Measurements from ENCODE around the gene CD47. TPM values are rescaled to one million over a fixed set of nuclear protein-coding genes. Genes with fewer than 3 reads are reported as not detected.

CD47 gene
- total and polyA plus RNA-seq, 2 of the 4 experiments (the other 2 are of a cell fraction), result 45.9 to 52.0 TPM

GRCh38 chr3:108047987-108048386 lies 42.8 kb downstream of the CD47 start:
- no peak overlapping the region for H2BK15ac ChIP-seq (ENCODE audit: low read depth, low read length)
- no peak overlapping the region for H2BK5ac ChIP-seq (ENCODE audit: low read depth, low read length, poor library complexity, severe bottlenecking)
- no peak overlapping the region for H2AK9ac ChIP-seq (replicated peaks; ENCODE audit: low read depth, low read length, poor library complexity)
- TF ChIP-seq CEBPB (IDR thresholded peaks at IDR 0.05; ENCODE audit: low read depth, low read length) (no peak), MAZ (IDR thresholded peaks at IDR 0.05; ENCODE audit: borderline replicate concordance, low read depth, low read length) (no peak), RCOR1 (IDR thresholded peaks at IDR 0.05; ENCODE audit: insufficient replicate concordance, low read length) (no peak), FOS (IDR thresholded peaks at IDR 0.05; ENCODE audit: low read depth, low read length) (no peak), SMC3 (IDR thresholded peaks at IDR 0.05; ENCODE audit: low read depth, low read length) (no peak), NFE2L2 (IDR thresholded peaks at IDR 0.05; ENCODE audit: low read depth, low read length) (no peak), RAD21 (IDR thresholded peaks at IDR 0.05; ENCODE audit: low read length) (no peak)
- TF ChIP-seq, protein P1, sequence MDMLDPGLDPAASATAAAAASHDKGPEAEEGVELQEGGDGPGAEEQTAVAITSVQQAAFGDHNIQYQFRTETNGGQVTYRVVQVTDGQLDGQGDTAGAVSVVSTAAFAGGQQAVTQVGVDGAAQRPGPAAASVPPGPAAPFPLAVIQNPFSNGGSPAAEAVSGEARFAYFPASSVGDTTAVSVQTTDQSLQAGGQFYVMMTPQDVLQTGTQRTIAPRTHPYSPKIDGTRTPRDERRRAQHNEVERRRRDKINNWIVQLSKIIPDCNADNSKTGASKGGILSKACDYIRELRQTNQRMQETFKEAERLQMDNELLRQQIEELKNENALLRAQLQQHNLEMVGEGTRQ (IDR thresholded peaks at IDR 0.05; ENCODE audit: low read depth, low read length), result no peak
- TF ChIP-seq, protein P2, sequence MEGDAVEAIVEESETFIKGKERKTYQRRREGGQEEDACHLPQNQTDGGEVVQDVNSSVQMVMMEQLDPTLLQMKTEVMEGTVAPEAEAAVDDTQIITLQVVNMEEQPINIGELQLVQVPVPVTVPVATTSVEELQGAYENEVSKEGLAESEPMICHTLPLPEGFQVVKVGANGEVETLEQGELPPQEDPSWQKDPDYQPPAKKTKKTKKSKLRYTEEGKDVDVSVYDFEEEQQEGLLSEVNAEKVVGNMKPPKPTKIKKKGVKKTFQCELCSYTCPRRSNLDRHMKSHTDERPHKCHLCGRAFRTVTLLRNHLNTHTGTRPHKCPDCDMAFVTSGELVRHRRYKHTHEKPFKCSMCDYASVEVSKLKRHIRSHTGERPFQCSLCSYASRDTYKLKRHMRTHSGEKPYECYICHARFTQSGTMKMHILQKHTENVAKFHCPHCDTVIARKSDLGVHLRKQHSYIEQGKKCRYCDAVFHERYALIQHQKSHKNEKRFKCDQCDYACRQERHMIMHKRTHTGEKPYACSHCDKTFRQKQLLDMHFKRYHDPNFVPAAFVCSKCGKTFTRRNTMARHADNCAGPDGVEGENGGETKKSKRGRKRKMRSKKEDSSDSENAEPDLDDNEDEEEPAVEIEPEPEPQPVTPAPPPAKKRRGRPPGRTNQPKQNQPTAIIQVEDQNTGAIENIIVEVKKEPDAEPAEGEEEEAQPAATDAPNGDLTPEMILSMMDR (conservative IDR thresholded peaks at IDR 0.05; ENCODE audit: low read depth, low read length), result no peak
- H2BK120ac ChIP-seq (ENCODE audit: low read depth, low read length), result no peak overlapping the region
- BruUV-seq (replicated peaks), result no TSS peak
- dilution Hi-C loops (cut with HindIII; ENCODE audit: low sequenced_read_pairs, unreplicated experiment) (no loop called here), intact Hi-C loops (cut with micrococcal nuclease) (no loop called here), in situ Hi-C loops (cut with MboI; ENCODE audit: low sequenced_read_pairs) (no loop called here)
- no peak overlapping the region for H3K4me2 ChIP-seq (ENCODE audit: low read depth, low read length)
- H3K9ac ChIP-seq (ENCODE audit: low read depth, low read length), result no peak overlapping the region
- CTCF ChIA-PET, result no interaction called here
- no peak overlapping the region for H3K56ac ChIP-seq (ENCODE audit: extremely low read depth, insufficient read depth, low read length)
- no peak overlapping the region for H3K4ac ChIP-seq (ENCODE audit: low read depth, low read length)
- no peak overlapping the region for H3K4me3 ChIP-seq (ENCODE audit: insufficient read depth, low read depth, low read length)
- no peak overlapping the region for H4K8ac ChIP-seq (ENCODE audit: low read depth in 2 of 2, low read length in 2 of 2)
- POLR2A ChIA-PET (ENCODE audit: unreplicated experiment), result no interaction called here
- H2BK20ac ChIP-seq (ENCODE audit: low read depth, low read length), result no peak overlapping the region
- H3K14ac ChIP-seq (replicated peaks; ENCODE audit: low read depth, low read length), result no peak overlapping the region
- H4K91ac ChIP-seq (ENCODE audit: insufficient read depth, low read depth, low read length), result no peak overlapping the region
- H3K27ac ChIP-seq (ENCODE audit: insufficient read depth, low read length), result no peak overlapping the region
- 0 out of 2 replicates have a peak, but pooled peaks cover 8% of the 10 kb centered on the region for H3K9me1 ChIP-seq (ENCODE audit: insufficient read depth, low read length)
- H2AFZ ChIP-seq (replicated peaks; ENCODE audit: low read length, poor library complexity), result no peak overlapping the region
- H3K36me3 ChIP-seq (ENCODE audit: control insufficient read depth, insufficient read depth, low read length), result peaks cover 16% of the 10 kb centered on the region
- ATAC-seq (ENCODE audit: low read depth) (no peak), DNase-seq (no peak)
- H3K79me1 ChIP-seq (ENCODE audit: low read depth in 1 of 2, low read length in 2 of 2), result peaks cover 2 to 21% of the 10 kb centered on the region in 2 experiments
- no peaks in the 10 kb centered on the region for H4K20me1 ChIP-seq (ENCODE audit: insufficient read depth, low read length)
- H2AK5ac ChIP-seq (ENCODE audit: low read depth, low read length), result no peak overlapping the region
- H3K27me3 ChIP-seq (ENCODE audit: control insufficient read depth, insufficient read depth, low read length), result no peaks in the 10 kb centered on the region
- H3K23ac ChIP-seq (ENCODE audit: low read depth, low read length), result no peak overlapping the region
- H3K18ac ChIP-seq (ENCODE audit: low read depth, low read length), result no peak overlapping the region
- no CpG with 5 or more reads among the region's 1 CpG for WGBS, 2 experiments (ENCODE audit: extremely low coverage in 2 of 2, insufficient read length in 1 of 2)
- H4K5ac ChIP-seq (ENCODE audit: low read depth, low read length), result no peak overlapping the region
- peaks cover 4% of the 10 kb centered on the region for H3K4me1 ChIP-seq (ENCODE audit: control insufficient read depth, insufficient read depth, low read length)
- H3K9me3 ChIP-seq (ENCODE audit: control insufficient read depth, insufficient read depth, low read length), result no peaks in the 10 kb centered on the region

Measured in IMR-90 (cell line).